Activated naive CD8-positive, alpha-beta T cell (primary cell): ENCODE results near the gene ZNF532.

ENCODE experiments used
- H3K27ac Mint-ChIP-seq: one replicate; pipeline ENCODE4 v1.8.0; 2021; ENCODE audit warnings: mixed read lengths
- H3K27me3 Mint-ChIP-seq: one replicate; pipeline ENCODE4 v1.8.0; 2021; ENCODE audit warnings: mixed read lengths
- H3K36me3 Mint-ChIP-seq: one replicate; pipeline ENCODE4 v1.8.0; 2021; ENCODE audit warnings: mixed read lengths
- H3K4me1 Mint-ChIP-seq: one replicate; pipeline ENCODE4 v1.8.0; 2021; ENCODE audit warnings: low read depth, mixed read lengths
- H3K4me3 Mint-ChIP-seq: one replicate; pipeline ENCODE4 v1.8.0; 2021; ENCODE audit warnings: mild to moderate bottlenecking, mixed read lengths
- H3K9me3 Mint-ChIP-seq: one replicate; pipeline ENCODE4 v1.8.0; 2021; ENCODE audit warnings: low read depth, mixed read lengths

ZNF532 gene

GRCh38 chr18:58975781-58976180 is 111.1 kb downstream of the ZNF532 start:
- Mint-ChIP-seq H3K27ac (no peak overlapping the region), H3K4me3 (no peak overlapping the region), H3K36me3 (no peaks in the 10 kb centered on the region), H3K4me1 (no peaks in the 10 kb centered on the region), H3K9me3 (no peaks in the 10 kb centered on the region), H3K27me3 (peaks cover 13% of the 10 kb centered on the region)

DNA sequence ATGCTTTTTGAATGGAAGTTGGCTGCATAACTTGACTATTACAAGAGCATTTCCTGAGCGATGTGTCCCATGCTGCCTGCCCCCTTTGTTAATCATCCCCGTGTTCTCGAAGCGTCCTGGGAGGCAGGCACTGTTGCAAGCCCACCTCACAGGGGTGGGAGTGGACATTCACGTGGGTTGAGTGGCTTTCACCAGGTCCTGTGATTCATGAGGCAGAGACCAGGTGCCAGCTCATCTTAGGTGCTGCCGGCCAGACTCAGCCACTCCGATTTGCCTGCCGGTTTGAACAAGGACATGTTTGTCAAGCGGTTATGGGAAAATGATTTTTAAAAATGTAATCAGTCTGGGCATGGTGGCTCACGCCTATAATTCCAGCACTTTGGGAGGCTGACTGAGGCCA is 112.5 kb downstream of the ZNF532 start:
- no peak overlapping the region for H3K4me3 Mint-ChIP-seq
- no peaks in the 10 kb centered on the region for H3K4me1 Mint-ChIP-seq

GRCh38 chr18:58977801-58978200 is 113.1 kb downstream of the ZNF532 start:
- no peak overlapping the region for H3K4me3 Mint-ChIP-seq
- no peaks in the 10 kb centered on the region for H3K36me3 Mint-ChIP-seq
- no peak overlapping the region for H3K27ac Mint-ChIP-seq
- peaks cover 9% of the 10 kb centered on the region for H3K27me3 Mint-ChIP-seq
- no peaks in the 10 kb centered on the region for H3K4me1 Mint-ChIP-seq
- H3K9me3 Mint-ChIP-seq, result no peaks in the 10 kb centered on the region

More for the DNA sequence above, 112.5 kb downstream of the ZNF532 start:
- no peak overlapping the region for H3K27ac Mint-ChIP-seq
- H3K27me3 Mint-ChIP-seq, result peaks cover 11% of the 10 kb centered on the region
- H3K36me3 Mint-ChIP-seq, result no peaks in the 10 kb centered on the region
- H3K9me3 Mint-ChIP-seq, result no peaks in the 10 kb centered on the region

DNA sequence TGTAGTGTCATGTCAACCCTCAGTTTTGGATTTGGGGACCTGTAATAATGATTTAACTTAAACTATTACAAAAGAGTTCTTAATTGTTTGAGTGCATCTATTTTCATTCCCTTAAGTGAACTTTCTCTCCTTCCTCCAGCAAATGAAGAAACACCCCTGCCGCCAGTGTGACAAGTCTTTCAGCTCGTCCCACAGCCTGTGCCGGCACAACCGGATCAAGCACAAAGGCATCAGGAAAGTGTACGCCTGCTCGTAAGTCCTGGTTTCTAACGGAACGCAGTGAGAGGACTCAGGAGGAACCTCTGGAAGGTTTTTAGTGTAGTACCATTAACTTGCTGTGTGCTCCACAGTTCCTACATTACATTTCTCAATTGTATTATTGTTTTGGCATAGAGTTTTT is 114.2 kb downstream of the ZNF532 start:
- H3K4me1 Mint-ChIP-seq, result no peaks in the 10 kb centered on the region
- H3K27ac Mint-ChIP-seq, result no peak overlapping the region
- peaks cover 6% of the 10 kb centered on the region for H3K27me3 Mint-ChIP-seq
- no peaks in the 10 kb centered on the region for H3K9me3 Mint-ChIP-seq
- no peak overlapping the region for H3K4me3 Mint-ChIP-seq
- no peaks in the 10 kb centered on the region for H3K36me3 Mint-ChIP-seq

GRCh38 chr18:58979615-58980014 is 114.9 kb downstream of the ZNF532 start:
- H3K27me3 Mint-ChIP-seq, result peaks cover 6% of the 10 kb centered on the region
- H3K4me1 Mint-ChIP-seq, result no peaks in the 10 kb centered on the region
- no peak overlapping the region for H3K4me3 Mint-ChIP-seq
- H3K9me3 Mint-ChIP-seq, result no peaks in the 10 kb centered on the region
- H3K27ac Mint-ChIP-seq, result no peak overlapping the region
- no peaks in the 10 kb centered on the region for H3K36me3 Mint-ChIP-seq

GRCh38 chr18:58980991-58981390 is 116.3 kb downstream of the ZNF532 start:
- Mint-ChIP-seq H3K4me1 (no peaks in the 10 kb centered on the region), H3K27ac (no peak overlapping the region), H3K36me3 (no peaks in the 10 kb centered on the region), H3K9me3 (no peaks in the 10 kb centered on the region), H3K4me3 (no peak overlapping the region), H3K27me3 (peaks cover 4% of the 10 kb centered on the region)

DNA sequence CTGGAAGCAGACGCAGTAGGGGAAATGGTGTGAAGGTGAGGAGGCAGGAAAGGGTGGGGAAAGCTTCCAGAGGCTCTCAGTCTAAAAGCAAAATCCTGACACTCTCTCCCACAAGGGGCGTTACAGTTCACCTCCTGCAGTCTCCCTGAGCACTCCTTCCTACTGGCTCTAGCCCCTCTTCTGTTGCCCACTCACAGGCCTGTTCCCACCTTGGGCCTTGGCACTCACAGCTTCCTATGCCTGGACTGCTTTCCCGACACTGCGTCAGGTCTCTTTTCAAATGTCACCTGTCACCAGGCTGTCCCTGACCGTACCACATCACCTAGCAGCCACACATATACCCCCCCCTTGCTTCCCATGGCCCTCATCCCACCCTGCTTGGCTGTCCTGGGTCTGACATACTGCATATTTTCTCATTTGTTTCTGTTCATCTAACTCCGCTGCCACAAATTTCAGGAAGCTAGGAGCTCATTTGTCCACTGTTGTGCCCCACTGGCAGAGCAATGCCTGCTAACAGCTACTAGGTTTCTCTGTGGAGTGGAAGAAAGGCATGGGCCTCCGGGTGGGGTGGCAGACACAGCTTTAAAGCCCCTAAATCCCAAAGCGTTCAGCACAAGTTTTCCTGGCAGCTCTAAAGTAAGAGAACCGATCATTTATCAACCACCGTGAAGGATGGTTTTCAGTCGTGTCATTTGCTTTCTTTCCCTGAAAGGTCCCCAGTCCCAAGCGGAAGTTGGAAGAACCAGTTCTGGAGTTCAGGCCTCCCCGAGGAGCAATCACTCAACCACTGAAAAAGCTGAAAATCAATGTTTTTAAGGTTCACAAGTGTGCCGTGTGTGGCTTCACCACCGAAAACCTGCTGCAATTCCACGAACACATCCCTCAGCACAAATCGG is 118.8 kb downstream of the ZNF532 start:
- Mint-ChIP-seq H3K36me3 (peaks cover 3% of the 10 kb centered on the region), H3K27ac (no peak overlapping the region), H3K9me3 (peaks cover 3% of the 10 kb centered on the region)

GRCh38 chr18:58988600-58988999 is 123.9 kb downstream of the ZNF532 start:
- Mint-ChIP-seq H3K4me1 (no peaks in the 10 kb centered on the region), H3K9me3 (peaks cover 11% of the 10 kb centered on the region), H3K4me3 (no peak overlapping the region), H3K27me3 (peaks cover 10% of the 10 kb centered on the region), H3K27ac (no peak overlapping the region), H3K36me3 (peaks cover 3% of the 10 kb centered on the region)

More for the DNA sequence above, 118.8 kb downstream of the ZNF532 start:
- Mint-ChIP-seq H3K4me3 (no peak overlapping the region), H3K27me3 (peaks cover 5% of the 10 kb centered on the region), H3K4me1 (no peaks in the 10 kb centered on the region)

DNA sequence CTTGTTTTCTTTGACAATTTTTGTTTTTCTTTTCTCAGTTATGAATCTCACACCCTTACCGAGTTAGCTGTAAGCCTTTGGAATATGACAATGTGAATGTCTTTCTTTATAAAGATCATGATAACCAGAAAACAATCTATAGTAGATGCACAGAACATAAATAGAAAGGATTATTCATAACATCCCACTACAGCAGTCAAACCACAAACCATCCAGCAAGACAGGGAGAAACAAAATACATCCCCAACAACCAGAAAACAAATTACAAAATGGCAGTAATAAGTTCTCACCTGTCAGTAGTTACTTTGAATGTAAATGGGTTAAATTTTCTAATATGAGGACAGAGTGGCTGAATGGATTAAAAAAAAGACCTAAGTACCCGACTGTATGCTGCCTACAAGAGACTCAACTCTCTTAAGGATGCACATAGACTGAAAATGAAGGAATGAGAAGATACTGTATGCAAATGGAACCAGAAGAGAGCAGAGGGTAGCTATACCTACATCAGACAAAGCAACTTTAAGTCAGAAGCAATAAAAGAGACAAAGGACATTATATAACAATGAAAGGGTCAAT is 124.6 kb downstream of the ZNF532 start:
- Mint-ChIP-seq H3K9me3 (peaks cover 11% of the 10 kb centered on the region), H3K36me3 (peaks cover 3% of the 10 kb centered on the region), H3K4me3 (no peak overlapping the region), H3K27ac (no peak overlapping the region), H3K27me3 (peaks cover 10% of the 10 kb centered on the region), H3K4me1 (no peaks in the 10 kb centered on the region)

- H3K27ac Mint-ChIP-seq, result no peak overlapping the region
- peaks cover 10% of the 10 kb centered on the region for H3K27me3 Mint-ChIP-seq
- H3K36me3 Mint-ChIP-seq, result peaks cover 3% of the 10 kb centered on the region
These were observed 126.0 kb downstream of the ZNF532 start for GRCh38 chr18:58990720-58991119.

GRCh38 chr18:58991167-58991798 is 126.6 kb downstream of the ZNF532 start:
- Mint-ChIP-seq H3K4me1 (no peaks in the 10 kb centered on the region), H3K27me3 (peaks cover 15% of the 10 kb centered on the region), H3K9me3 (peaks cover 11% of the 10 kb centered on the region), H3K36me3 (peaks cover 3% of the 10 kb centered on the region), H3K4me3 (no peak overlapping the region), H3K27ac (no peak overlapping the region)

More at GRCh38 chr18:58990720-58991119, 126.0 kb downstream of the ZNF532 start:
- Mint-ChIP-seq H3K9me3 (peaks cover 11% of the 10 kb centered on the region), H3K4me1 (no peaks in the 10 kb centered on the region), H3K4me3 (no peak overlapping the region)

GRCh38 chr18:58992301-58993231 is 127.9 kb downstream of the ZNF532 start:
- Mint-ChIP-seq H3K36me3 (no peaks in the 10 kb centered on the region), H3K4me1 (no peaks in the 10 kb centered on the region), H3K27me3 (peaks cover 13% of the 10 kb centered on the region), H3K4me3 (no peak overlapping the region), H3K27ac (no peak overlapping the region), H3K9me3 (peaks cover 7% of the 10 kb centered on the region)

DNA sequence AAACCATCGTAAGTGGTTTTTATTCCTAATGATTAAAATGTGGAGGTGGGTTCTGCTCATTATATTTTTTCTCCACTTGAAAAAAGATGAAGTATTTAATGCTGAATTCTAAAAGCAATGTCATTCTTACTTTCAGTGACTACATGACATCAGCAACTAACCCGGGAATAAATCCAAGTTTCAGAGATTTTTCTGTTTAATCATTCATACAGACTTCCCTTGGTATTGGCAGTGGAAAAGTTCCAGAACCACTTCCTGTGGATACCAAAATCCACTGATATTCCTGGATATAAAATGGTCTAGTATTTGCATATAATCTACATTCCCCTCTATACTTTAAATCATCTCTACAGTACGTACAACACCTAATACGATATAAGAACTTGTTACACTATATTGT is 128.6 kb downstream of the ZNF532 start:
- Mint-ChIP-seq H3K4me1 (no peaks in the 10 kb centered on the region), H3K4me3 (no peak overlapping the region), H3K27ac (no peak overlapping the region), H3K9me3 (peaks cover 7% of the 10 kb centered on the region), H3K27me3 (peaks cover 13% of the 10 kb centered on the region), H3K36me3 (no peaks in the 10 kb centered on the region)

DNA sequence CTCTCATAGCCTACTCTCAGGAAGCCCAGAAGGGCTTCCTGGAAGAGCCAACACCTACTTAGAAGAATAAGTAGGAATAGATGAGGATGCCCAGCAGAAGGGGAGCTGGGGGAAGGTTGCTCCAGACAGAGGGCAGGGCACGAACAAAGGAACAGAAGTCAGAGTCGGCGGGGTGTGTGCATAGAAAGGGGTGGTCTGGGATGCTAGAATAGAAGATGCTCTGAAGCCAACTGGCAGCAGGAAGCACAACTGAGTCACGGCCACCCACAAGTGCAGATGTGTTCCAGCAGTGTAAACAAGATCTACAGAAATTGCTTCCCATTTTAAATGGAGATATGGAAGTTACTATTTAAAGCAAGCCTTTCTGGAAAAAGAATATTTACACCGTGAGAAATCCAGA is 131.0 kb downstream of the ZNF532 start:
- no peak overlapping the region for H3K4me3 Mint-ChIP-seq
- no peaks in the 10 kb centered on the region for H3K36me3 Mint-ChIP-seq
- no peak overlapping the region for H3K27ac Mint-ChIP-seq
- H3K27me3 Mint-ChIP-seq, result peaks cover 13% of the 10 kb centered on the region
- no peaks in the 10 kb centered on the region for H3K4me1 Mint-ChIP-seq
- no peaks in the 10 kb centered on the region for H3K9me3 Mint-ChIP-seq
